Fibroblast of skin of right quadriceps (primary cell): ENCODE results near the gene PTPRM.

Experiments
- DNase-seq: peaks from one replicate; pipeline ENCODE4 v3.0.0-alpha.2; 2013

The PTPRM gene

DNA sequence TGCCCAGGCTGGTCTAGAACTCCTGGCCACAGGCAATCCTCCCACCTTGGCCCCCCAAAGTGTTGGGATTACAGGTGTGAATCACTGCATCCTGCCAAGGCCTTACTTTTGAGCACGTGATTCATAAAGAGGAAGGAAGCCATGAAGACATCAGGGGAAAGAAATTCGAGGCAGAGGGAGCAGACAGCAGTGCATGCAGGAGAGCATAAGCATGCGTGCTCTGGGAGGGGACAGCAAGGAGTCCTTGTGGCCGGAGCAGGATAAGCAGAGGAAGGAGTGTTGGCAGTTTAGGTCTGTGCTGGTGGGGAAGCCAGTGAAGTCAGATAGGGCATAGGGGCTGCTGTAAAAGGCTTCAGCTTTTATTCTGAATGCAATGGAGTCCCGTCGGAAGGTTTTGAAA lies 641.6 kb downstream of the PTPRM start:
- DNase-seq, result no peak

DNA sequence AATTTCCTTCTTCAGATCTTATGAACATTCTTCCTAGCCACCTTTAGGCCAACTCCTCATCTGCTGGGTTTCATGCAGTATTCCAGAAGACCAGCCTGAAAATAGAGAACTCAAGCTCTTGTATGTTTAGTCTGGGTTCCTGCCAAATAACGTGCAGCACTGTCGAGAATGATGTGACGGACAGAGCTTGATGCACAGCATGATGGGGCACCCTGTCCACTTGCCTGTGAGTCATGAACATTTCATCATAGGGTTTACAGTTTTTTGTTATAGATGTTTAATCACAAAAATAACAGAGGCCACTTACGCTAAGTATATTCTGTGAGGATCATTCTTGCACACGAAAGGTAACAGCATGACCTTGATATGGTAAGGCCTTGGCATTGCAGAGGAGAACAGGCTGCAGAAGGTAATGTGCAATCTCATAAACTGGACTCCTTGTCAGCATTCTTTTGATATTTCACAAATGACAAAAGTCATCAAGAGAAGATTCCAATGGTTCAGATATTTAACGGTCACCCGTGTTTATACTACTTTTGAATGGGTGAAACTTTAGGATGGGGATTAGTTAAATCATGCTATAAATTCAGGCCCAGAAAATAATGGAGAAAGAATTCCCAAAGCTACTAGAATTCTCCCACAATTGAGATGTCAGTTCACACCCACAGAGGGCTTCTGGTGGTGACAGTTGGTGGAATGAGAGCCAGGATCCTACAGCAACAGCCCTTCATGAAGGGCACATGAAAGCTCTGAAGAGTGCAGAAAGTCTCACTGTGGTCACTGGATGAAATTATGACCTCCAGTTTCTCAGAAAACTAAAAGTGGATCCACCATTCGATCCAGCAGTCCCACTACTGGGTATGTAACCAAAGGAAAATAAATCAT lies 646.0 kb downstream of the PTPRM start:
- DNase-seq, result peak; percentile 63

DNA sequence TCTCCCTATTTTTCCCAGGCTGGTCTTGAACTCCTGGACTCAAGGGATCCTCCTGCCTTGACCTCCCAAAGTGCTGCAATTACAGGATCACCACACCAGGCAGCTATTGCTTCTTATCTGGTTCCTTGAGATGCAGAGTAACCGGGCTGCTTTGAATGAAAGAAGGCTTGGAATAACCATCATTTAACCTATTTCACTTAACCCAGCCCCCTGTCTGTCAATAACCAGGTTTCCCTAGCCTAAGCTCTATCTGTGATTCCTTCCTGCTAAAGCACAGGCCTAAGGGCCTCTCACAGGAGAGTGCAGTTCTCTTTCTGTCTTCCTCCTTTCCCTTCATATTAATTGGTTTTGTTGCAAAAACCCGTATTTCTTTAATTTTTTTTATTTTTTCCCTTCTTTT lies 648.6 kb downstream of the PTPRM start:
- DNase-seq, result no peak

DNA sequence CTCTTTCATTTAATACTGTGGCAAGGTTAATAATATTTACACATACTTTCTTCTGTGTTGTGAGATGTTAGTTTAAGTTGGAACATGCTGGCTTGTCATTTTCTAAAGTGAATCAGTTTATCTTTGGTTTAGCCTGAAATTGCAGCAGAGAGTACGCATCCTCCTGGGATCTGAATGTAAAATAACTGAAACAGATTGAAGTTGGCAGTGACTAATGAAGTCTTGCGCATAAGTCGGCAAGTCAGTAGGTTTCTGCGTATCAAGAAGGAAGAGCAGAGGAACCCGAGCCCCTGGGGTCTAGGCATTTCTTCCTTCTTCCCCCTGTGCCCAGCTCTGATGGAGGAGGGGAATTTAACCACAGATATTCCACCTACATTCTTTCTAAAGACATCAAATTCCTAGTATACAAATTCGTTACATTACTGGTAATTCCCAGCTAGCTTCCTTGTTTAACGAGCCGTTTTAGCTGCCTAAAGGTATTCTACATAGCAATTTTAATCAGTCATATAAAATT lies 650.0 kb downstream of the PTPRM start:
- DNase-seq, result no peak

DNA sequence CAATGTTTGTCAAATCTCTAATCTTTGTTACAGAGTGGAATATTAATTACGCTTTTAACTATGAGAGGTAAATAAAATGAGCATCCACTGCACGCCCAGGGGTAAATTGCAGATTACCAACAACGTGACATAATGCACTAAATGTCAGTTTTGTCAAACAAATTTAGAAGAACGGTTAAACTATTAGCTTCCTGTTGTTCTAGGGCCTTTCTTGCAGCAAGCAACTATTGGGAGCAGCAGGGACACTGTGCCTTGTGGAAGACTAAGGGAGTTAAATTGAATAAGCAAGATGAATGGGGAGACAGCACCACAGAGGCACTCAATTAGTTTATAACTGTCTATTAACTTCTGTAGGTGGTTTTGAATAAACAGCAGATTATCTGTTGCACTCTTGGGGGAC lies 651.1 kb downstream of the PTPRM start:
- DNase-seq, result no peak

DNA sequence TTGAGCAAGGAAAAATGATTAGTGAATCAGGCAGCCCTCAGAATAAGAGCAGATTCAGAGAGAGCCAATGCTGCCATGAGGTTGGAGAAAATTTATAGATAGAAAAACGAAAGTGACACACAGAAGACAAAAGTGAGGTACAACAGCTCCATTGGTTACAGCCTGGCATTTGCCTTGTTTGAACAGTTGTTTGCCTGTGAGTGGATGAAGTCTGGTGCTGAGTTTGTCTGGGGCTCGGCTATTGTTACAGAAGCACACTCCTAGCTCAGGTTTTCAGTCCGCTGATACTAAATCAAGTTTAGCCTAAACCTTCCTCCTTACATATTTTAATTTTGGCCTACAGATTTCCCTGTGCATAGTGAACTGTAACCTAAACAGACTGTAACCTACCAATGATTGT lies 654.3 kb downstream of the PTPRM start:
- DNase-seq, result no peak

DNA sequence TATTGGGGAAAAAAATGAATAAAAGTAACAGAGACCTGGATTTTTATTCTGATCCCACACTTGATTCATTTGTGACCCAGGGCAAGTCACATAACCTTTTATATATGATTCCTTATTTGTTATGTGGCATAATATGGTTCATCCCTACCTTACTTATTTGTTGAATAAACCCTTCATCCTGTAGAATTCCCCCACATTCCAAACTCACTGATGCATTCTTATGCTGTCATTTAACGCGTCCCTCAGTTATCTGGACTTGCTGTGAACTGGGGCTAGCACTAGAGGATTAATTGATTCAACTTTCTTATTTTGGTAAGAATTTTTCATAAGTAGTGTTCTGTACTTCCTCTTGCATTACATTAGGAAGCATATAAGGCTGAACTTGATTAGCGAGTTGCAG lies 657.5 kb downstream of the PTPRM start:
- DNase-seq, result no peak

DNA sequence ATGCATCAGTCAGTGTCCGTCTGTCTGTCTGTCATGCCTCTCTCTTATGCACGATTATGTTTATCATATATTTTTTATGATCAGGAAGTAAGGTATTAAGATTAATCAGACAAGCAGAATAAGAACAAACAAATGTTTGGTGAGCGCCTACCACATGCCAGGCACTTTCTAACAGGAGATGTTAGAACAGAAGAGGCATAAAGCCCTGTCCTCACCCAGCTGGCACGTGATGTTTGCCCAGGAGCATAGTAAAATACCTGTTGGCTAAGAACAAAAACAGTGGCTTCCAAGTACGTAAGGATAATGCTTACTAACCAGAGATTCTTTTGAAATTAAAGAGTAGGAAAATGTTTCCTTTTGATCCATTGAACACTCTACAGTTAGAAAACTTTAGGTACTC lies 661.9 kb downstream of the PTPRM start:
- DNase-seq, result no peak

DNA sequence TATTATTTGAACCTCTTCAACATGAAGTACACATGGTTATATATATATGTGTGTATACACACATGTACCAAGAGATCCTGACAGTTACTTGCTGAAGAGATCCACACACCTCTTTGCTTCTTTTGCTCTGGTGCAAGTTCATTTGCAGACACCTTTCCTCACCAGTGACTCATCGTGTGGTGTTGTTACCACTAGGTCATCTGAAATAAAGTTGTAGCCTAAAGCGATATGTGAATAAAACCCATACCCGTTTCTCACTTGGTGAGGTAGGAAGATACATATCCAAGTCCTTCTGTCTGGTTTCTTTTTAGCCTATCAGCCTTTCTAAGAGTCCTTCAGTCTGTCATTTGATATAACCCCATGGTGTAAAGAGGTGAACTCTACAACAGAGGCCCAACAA lies 662.7 kb downstream of the PTPRM start:
- DNase-seq, result no peak

DNA sequence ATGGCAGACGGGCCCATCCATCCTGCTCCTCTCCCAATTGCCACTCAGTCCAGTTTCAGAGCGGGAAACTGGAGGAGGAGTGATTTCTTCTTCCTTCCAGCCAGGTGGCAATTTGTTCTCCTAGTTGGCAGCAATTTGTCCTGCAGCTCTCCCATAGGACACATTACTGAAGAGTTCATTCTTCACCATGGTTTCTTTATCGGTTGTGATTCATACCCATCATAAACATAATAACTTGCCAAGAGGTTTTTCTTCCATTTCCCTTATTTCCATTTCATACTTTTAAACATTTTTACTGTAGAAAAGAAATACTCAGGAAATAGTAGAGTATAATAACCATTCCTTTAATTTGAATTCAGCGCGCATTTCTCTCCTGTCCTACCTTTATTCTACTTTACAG lies 664.2 kb downstream of the PTPRM start:
- no peak for DNase-seq

DNA sequence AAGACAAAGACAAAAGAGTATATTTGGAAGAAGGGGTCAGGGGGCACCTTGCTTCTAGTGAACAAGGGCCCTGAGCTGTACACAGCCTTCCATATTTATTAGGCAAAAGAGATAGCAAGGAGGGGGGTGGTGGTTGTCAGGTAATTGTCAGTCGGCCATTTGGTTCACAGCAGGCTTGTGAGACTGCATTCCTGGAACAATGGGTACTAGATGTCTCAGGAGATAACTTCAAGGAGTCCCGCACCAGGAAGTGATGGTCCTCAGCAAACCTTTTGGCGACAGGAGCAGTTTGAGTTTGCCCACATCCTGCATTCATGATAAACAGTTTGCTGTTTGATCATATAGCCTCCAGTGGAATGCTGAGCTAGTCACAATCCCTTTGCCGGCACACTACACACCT lies 665.7 kb downstream of the PTPRM start:
- DNase-seq, result no peak

DNA sequence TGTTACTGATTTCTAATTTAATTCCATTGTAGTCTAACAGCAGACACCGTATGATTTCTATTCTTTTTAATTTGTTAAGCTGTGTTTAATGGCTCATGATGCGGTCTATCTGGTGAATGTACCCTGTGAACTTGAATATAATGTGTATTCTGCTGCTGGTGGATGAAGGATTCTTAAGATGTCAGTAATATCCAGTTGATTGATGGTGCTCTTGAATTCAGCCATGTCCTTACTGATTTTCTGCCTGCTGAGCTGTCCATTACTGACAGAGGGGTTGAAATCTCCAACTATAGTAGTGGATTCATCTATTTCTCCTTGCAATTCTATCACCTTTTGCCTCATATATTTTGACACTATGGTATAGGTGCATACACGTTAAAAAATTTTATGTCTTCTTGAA lies 668.8 kb downstream of the PTPRM start:
- no peak for DNase-seq

DNA sequence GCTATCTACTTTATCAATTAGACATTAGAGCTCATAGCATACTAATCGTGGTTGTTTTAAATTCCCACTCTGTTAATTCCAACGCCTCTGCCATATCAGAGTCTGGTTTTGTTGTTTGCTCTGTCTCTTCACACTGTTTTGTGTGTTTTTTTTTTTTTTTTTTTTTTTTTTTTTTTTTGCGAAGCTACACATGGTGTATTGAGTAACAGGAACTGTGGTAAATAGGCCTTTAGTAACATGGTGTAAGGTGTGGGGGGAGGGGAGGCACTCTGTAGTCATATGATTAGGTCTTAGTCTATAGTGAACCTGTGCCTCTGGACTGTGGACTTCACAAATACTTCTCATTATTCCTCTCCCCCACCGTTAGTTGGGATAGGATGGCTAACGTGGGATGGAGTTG lies 671.4 kb downstream of the PTPRM start:
- no peak for DNase-seq

DNA sequence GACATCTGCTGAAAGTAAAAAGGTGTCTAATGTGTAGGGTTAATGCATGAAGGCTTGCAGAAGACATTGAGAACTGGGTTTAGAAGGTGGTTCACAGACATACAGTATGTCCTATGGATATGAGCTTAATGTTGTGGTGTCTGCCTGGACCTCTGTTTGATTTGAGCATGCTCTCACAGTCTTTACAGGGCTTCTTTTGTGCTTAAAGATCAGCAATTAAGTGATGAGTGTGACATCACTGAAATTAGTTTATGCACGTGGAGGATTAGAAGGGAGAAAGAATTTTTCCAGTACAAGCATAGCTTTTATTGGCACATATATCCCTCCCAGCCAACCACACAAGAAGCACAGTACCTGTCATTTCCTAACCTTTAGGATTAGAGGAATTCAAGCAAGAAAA lies 674.6 kb downstream of the PTPRM start:
- no peak for DNase-seq

DNA sequence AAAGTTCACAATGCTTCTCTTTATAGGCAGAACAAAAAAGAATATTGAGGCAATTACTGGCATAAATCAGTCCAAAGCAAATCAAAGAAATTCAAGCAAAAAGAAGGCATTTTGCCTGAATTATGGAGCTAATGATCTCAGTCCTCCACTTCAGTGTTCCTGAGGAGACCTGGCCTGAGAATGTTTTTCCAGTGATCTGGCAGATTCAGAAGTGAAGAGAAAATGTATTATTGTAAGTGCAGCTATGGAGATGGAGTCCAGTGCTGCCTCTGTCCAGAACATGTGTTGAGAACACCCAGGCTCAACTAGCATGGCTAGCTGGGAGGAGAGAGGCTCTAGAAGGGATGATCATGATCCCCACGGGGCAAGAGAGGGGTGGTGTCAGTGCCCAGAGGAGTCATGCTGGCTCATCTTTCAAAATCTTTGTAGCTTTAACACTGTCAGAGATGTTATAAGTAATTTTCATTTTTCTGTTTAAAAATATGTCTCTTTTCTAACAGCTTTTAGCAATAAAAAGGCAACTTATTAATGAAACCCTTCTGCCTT lies 675.1 kb downstream of the PTPRM start:
- no peak for DNase-seq

DNA sequence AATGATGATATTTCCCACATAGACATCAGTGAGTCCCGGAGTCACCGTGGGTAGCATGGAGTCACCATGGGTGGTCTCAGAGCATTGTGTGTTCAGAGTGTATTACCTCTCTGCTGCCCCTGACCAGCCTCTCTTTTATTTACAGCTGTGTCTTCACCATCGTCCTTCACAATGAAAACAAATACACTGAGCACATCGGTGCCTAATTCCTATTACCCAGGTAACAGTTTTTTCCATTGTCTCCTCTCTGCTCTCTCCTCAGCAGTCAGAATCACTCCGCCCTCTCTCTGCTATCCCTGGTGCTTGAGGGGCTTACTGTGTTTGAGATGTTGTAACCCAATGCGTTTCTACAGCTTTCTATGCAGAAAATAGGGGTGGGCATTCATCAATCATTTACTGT lies 680.6 kb downstream of the PTPRM start:
- no peak for DNase-seq

DNA sequence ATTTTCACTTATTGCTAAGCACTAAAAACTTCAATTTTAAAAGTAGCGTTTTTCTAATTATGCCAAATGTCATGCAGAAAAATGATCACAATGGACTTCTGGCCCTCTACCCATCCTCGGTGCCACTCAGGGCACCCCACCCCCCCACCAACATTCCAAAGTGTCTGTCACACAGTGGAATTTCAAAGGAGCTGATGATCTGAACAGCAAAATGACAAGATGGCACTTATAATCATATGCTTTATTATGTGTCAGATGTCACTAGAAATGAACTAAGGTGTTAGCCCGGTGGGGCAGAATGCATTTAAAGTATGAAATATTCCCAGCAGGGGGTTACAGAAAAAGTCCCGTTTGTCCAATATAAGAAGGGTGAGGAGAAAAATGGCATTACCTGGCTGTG lies 681.5 kb downstream of the PTPRM start:
- DNase-seq, result no peak

DNA sequence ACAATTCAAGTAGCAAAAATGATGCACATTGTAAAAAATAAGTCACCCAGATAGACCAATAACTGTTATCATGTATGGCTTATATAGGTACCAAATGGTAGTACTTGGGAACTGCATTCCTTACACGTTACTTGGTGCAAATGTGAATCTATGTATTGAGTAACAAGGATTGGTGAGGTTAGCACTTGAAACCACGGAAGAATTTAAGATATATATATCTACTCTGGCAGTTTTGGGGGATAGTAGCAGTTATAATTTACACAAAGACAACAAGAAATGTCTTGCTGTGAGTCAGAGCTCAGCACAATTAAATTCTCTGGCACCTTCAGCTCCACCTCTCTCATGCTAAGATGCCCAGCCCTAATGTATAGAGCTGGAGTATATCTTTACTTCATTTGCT lies 682.7 kb downstream of the PTPRM start:
- DNase-seq, result peak; percentile 77

DNA sequence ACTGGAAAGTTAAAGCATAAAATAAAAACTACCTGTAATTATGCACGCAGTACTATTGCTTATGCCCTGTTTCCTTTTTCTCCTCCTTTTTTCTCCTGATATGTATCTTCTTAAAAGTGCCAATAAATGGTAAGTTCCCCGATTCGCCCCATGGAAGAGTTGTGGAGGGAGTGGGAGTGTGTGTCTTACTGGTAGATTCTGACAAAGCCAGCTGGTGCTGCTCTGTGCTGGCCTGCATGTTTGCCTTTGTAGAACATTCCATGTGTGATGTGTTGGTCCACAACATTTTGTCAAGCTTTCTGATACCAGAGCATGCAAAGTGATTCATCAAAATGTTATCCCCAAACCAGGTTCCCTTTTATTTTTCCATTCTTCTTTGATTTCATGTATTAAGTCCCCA lies 685.3 kb downstream of the PTPRM start:
- DNase-seq, result no peak

DNA sequence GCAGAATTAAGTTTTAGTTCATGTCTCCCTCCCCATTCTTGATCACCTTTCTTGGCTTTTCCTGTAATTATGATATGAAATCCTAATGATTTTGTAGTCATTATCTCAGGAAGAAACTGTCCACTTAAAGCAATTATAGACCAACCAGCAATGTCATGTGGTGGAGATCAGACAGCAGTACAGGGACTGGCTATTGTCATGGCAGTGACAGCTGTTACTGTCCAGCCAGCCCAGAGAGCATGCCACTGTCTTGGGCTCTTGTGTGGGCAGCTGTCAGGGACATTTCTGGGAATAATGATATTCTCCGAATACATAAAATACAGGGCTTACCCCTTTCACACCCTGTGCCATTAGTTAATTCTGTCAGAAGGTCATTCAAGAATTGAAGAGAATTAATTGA lies 686.8 kb downstream of the PTPRM start:
- no peak for DNase-seq

DNA sequence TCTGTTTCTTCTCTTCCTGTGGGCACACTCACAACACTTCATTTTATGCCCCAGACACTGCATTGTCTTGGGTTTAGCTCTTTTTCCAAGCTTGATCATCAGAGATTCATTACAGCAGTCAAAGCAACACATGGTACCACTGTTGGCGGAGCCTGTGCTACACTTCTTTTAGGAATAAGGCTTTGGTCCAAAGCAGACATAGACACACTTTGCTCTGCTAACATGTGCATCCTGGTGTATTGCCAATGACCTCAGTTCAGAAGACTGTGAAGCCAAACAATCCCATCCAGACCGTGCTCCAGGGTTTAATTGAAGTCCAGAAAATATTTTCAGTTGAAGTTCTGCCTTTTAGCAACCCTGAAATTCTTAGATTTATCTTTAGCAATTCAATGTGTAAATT lies 687.5 kb downstream of the PTPRM start:
- no peak for DNase-seq

DNA sequence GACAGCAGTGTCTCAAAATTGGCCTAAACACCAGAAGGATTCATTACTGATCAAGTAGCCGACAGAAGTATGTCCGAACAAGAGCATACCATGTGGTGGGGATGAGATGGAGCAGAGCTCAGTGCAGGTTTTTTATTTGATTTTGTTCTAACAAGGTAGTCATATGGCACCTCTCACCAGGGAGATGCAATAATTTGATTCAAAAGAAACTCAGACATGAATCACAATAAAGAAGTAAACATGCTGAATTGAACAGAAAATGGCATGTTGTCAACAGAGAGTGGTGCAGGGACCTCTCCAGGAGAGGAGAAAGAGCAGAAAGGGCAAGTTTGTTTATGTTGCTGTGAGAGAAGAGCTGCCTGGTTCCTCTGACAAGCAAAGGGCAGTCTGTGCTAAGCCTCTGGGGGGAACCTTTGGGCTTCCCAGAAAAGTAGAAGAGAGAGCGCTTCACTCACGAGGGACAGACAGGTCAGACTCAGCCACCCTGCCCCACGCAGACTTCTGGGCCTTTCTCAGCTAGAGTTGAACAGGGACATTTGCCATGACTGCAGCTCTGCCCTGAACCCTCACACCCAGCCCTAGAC lies 690.8 kb downstream of the PTPRM start:
- no peak for DNase-seq

DNA sequence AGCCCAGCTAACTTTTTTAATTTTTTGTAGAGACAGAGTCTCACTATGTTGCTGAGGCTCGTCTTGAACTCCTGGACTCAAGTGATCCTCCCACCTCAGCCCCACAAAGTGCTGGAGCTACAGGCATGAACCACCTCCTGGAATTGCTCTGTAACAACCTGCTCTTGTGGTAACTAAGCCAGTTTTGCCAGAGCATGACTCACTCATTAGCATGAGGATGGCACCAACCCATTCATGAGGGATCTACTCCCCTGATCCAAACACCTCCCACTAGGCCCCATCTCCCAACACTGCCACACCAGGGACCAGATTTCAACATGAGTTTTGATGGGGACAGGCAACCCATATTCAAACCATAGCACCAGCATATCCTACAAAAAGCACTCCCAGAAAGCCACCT lies 693.2 kb downstream of the PTPRM start:
- no peak for DNase-seq

DNA sequence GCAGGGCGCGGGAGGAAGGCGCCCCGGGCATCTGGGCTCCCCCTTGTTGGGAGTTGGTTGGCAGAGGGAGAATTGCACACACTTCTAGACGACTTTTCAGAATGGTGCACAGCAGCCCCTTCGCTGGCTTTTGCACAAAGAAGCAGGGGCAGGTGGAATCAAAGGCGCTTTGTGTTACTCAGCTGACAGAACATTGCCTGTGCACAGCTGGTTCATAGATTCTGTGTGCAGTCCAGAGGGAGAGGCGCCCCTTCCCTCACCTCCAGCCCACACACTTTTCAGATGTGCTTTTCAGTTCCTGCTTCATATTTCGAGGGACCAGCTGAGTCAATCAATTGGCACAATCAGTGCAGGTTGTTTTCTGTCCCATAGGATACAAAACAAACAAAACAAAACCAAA lies 693.7 kb downstream of the PTPRM start:
- no peak for DNase-seq
